Measurements from ENCODE around the gene MYLIP.
A peak's percentile ranks its signal among the peaks of the same experiment; 100 is the strongest.

Gene MYLIP

GRCh38 chr6:16128759-16129622 lies at the start of gene MYLIP:
MYLIP (plus strand) TSS chr6:16129086; CDS start chr6:16129323, 237 bp downstream.
- DNase-seq, result peak; percentile 97 to 98

DNA sequence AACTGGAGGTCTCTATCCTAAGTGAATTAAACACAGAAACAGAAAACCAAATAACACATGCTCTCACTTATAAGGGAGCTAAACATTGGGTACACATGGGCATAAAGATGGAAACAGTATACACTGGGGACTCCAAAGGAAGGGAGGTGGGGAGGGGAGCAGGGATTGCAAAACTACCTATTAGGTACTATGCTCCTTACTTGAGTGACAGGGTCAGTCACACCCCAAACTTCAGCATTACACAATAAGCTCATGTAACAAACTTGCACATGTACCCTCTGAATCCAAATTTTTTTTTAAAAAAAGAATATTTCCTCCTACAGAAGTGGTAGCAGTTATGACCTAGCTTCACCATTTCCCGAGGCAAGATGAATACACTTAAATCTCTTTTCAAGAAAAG lies 49.5 kb upstream of the MYLIP start:
- DNase-seq, result no peak

DNA sequence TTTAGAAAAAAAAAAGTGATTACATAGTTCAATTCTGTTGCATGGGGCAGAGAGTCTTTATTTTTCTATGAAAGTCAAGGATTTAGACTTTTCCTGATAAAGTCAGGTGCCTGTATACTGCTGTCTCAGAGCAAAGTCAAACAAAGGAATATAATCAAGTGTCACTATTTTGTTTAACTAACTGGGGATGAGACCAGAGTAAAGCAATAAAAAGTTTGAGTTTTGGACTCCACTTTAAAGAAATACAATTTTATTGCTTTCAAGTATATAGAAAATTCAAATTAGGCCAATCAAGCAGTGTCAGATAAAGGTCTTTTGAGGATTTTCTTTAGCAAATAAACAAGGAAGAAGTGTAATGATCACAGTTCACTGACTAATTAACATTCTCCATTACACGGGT lies 48.7 kb upstream of the MYLIP start:
- no peak for DNase-seq

DNA sequence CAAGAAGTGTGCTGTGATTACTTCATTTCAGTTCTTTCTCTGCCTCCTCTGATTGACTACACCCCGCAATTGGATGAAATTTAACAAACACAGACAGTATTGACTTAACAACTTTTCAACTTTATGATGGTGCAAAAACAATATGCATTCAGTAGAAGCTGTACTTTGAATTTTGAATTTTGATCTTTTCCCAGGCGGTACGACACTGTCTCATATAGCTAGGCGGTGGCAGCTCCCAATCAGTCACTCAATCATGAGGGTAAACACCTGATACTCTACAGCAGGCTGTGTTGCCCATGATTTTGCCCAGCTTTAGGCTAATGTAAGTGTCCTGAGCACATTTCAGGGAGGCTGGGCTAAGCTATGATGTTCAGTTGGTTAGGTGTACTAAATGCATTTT lies 47.6 kb upstream of the MYLIP start:
- no peak for DNase-seq

GRCh38 chr6:16082361-16082760 lies 46.5 kb upstream of the MYLIP start:
- DNase-seq, result no peak

DNA sequence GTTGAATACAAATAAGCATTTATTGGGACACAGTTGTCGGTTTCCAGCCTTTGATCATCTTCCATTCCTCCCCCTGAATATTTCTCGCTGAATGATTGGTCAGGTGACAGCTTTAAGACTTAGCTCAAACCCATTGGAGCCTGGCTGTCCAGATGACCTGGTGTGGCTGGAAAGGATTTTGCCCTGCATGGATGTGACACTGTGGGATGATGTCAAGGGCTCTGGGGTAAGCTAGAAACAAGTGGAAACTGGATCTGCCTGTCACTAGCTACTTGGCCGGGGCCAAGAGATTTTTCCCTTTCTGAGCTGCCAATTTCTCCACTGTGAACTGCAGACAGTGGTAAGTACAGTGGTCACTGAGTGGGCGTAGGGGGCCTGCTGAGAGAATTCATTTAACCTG lies 41.9 kb upstream of the MYLIP start:
- no peak for DNase-seq

DNA sequence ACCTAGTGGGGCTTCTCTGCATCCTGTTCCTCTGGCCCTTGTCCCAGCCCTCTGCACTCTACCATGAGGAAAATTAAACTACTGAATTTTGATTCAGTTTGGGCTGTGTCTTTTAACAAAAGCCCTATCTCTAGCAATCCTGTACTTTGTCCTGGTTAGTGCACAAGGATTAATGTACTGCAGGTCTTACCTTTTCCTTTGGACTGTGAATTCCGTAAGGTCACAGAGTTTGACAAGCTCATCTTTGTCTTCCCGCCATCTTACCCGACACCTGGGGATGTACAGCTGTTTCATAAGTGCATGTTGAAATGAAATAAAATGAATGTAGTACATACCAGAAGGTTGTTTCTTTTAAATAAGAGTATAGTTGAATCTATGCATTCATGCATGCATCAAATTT lies 41.5 kb upstream of the MYLIP start:
- DNase-seq, result no peak

DNA sequence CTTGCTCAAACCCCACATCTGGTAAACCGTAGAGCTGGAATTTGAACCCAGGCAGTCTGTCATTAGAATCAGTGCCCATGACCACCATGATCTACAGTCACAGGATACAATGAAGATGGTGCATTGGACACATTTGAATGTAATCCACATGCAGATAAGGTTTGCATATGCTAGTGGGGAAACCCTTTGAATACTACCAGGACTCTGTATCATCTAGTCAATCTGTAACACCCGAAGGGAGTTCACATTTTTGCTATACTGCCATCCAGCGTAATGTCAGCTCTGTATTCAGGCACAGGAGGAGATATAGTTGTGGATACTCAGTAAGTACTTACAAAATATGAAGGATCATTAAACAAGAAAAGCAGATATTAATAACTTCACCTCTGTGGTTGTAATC lies 40.5 kb upstream of the MYLIP start:
- no peak for DNase-seq

GRCh38 chr6:16089232-16090062 lies 39.4 kb upstream of the MYLIP start:
- no peak for DNase-seq

DNA sequence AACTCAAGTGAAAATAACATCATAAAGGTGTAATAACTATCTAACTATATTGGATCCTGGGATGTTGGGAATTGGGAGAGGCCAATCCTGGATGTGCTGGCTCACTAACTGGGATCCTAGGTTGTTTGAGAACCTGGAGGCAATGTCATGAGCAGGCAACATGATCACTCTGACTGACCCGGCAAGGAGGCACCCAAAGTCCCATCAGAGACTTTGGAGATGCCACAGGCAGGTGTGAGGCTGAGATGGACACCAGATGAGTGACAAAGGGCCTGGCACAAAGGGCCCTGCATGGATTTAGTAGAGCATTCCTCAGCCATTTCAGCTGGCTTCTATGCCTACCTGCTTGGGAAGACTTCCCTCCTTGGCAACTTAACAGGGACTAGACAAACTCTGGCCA lies 38.4 kb upstream of the MYLIP start:
- no peak for DNase-seq

GRCh38 chr6:16090920-16091319 lies 38.0 kb upstream of the MYLIP start:
- DNase-seq, result no peak

DNA sequence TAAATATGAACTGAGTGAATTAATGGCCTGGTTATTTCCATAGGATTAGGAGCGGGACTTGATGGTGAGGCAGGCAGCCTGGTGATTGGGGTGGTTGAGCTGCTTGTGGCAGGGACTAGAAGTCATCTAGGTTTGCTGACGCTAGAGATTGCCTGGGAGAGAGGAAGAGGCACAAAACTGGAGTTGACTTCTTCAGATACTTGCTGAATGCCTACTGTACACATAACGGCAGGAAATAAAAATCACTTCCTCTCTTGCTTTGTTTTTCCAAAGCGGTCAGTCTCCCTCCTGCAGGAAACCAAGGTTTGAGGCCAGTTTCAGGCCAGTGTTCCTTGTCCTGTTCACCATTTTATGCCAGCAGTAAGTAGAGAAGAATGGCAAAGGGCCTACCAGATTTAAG lies 36.7 kb upstream of the MYLIP start:
- DNase-seq, result no peak

- DNase-seq, result no peak
Measured at GRCh38 chr6:16092990-16093389, 35.9 kb upstream of the MYLIP start.

GRCh38 chr6:16095180-16095579 lies 33.7 kb upstream of the MYLIP start:
- no peak for DNase-seq

- DNase-seq, result no peak
Measured at GRCh38 chr6:16097382-16098171, 31.3 kb upstream of the MYLIP start.

- DNase-seq, result no peak
Measured at GRCh38 chr6:16098211-16098610, 30.7 kb upstream of the MYLIP start.

GRCh38 chr6:16102208-16102607 lies 26.7 kb upstream of the MYLIP start:
- DNase-seq, result no peak

DNA sequence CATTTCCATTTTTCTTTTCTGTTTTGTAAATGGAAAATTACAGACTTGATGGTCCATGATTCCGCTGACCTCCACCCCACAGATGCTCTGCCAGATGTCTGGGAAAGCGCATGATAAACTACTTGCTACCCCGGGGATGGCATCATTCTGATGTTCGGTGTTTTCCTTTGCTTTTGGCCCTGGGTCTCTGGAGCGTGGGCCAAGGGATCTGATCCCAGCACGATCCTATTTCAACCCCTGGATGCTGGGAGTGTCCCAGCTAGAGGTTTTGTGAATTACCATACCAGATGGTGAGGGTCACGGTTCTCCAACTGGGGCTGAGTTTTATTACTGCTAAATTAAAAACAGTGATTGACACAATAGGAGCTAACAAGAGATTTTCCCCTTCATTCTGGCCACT lies 25.2 kb upstream of the MYLIP start:
- no peak for DNase-seq

- no peak for DNase-seq
Measured at GRCh38 chr6:16104624-16105433, 24.1 kb upstream of the MYLIP start.

DNA sequence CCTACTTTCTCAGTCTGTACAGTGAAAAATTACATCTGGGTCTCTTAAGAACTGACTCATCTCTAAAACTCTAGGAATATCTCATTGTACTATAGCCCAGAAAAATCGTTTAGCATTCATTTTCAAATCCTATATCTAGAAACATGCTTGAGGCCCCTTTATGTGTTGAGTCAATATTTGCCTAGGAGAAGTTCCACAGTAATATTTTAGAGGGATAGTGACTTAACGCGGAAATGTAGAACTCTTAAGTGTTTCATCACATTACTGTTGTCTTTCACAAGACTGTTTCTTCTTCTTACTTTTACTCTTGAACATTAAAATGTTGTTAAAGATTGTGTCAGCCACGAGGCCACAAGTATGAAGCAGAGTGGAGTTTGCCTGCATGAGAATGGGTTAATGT lies 23.0 kb upstream of the MYLIP start:
- no peak for DNase-seq

DNA sequence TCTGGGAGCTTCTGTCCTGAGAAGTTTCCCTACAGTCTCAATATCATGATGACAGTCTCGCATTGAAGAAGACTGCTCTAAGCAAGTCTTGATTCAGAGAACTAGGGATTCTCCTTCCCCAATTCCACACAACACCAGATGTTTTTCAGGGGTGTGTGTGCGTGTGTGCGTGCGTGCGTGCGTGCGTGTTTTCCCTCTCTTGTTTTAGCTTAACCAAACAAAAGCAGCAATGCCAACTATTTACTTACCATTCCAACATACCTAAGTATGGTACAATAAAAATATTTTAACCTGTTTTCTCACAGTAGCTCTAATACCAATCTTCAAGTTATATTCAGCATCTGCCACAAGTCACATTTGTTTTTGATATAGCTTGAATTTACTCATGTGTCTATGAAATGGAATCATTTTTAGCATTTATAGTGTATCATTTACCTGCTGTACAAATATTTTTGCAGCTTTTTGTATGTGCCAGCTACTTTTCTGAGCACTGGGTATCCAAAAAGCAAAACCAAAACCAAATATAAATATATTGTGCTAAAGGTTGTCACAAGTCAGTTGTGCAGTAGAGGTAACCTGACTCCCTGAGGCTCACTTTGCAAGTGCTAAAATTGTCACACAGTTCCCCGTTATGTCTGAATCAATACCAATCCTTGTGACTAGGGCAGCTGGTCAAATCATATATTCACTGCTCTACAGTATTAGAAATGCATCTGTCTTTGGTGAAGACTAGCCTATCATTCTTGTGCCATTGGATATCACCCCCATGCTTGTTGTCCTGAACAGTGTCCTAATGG lies 21.7 kb upstream of the MYLIP start:
- no peak for DNase-seq

- no peak for DNase-seq
Measured at GRCh38 chr6:16108419-16108818, 20.5 kb upstream of the MYLIP start.

Data from CD4-positive, alpha-beta T cell treated with Interferon alpha-2 for 1 hour (primary cell).